ENCODE data around the gene LENEP.
"Not testable (repeated sequence)": the region's sequence is repeated elsewhere in the genome, so short reads cannot be mapped to it uniquely, and the experiment has no call there.

Gene LENEP

GRCh38 chr1:154975409-154976059 is 17.9 kb upstream of the LENEP start:
- no peak for FAIRE-seq

- not testable (repeated sequence) for FAIRE-seq
Measured at GRCh38 chr1:154977762-154978161, 15.6 kb upstream of the LENEP start.

DNA sequence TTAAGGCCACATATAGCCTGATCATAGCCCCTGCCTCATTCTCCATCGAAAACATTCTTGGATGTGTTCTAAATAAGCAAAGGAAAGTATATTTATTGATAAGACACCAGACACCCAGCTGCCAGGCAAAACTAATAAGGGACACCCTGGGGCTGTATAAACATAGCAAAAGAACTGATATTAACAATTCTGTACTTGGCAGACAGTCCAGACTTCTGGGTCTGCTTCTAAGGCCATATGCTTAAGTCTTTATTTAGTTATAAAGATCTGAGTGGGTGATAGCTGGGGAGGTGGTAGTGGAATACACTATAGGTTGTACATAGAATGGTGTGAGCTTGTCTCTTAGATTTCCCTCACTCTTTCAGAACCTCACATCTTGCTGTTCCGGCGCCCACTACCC is 15.0 kb upstream of the LENEP start:
- FAIRE-seq: no peak

DNA sequence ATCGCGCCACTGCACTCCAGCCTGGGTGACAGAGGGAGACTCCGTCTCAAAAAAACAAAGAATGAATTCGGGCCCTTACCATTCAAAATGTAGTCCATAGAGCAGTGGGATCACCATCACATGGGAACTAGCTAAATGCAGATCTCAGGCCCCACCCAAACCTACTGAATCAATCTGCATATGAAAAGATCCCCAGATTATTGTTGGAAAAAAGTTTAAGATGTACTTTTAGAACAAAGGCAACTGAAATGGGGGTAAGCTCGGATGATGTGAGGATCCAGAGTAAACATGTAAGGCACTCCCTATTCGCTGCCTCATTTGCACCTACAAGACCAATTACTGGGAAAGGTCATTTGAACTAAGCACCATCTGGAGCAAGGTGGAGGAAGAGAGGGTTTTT is 11.0 kb upstream of the LENEP start:
- FAIRE-seq: no peak

- peak; percentile 98 for FAIRE-seq
Measured at GRCh38 chr1:154982897-154983648, 10.3 kb upstream of the LENEP start, which contains the start of gene FLAD1. Gene FLAD1, plus strand, starts transcription at chr1:154983344. Its CDS starts 351 bp downstream, at chr1:154983695.

- FAIRE-seq: no peak
Measured at GRCh38 chr1:154983776-154984466, 9.5 kb upstream of the LENEP start.

DNA sequence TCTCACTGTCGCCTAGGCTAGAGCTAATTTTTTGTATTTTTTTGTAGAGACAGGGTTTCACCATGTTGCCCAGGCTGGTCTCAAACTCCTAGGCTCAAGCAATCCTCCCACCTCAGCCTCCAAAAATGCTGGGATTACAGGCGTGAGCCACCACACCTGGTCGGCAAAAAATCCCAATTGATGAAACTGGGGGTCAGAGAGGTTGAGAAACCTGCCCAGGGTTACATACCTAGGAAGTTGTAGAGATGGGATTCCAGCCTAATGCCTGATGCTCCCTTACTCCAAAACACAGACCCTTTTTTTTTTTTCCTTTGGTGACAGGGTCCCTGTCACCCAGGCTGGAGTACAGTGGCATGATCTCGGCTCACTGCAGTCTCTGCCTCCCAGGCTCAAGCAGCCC is 6.7 kb upstream of the LENEP start:
- FAIRE-seq: not testable (repeated sequence)

DNA sequence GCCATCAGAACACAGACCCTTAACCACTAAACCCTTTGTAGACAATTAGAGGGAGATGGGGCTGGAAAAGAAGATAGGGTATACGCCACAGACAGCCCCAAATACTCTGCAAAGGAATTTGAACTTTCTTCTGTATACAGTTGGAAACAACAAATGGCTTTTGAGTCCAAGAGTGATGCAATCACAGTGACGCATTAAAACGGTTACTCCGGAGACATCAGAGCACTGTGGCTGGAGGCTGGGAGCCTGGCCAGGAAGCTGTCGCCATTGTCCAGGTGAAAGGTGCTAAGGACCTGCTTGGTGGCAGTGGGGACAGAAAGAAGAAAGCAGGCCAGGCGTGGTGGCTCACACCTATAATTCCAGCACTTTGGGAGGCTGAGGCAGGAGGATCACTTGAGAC is 6.1 kb upstream of the LENEP start:
- FAIRE-seq: no peak

DNA sequence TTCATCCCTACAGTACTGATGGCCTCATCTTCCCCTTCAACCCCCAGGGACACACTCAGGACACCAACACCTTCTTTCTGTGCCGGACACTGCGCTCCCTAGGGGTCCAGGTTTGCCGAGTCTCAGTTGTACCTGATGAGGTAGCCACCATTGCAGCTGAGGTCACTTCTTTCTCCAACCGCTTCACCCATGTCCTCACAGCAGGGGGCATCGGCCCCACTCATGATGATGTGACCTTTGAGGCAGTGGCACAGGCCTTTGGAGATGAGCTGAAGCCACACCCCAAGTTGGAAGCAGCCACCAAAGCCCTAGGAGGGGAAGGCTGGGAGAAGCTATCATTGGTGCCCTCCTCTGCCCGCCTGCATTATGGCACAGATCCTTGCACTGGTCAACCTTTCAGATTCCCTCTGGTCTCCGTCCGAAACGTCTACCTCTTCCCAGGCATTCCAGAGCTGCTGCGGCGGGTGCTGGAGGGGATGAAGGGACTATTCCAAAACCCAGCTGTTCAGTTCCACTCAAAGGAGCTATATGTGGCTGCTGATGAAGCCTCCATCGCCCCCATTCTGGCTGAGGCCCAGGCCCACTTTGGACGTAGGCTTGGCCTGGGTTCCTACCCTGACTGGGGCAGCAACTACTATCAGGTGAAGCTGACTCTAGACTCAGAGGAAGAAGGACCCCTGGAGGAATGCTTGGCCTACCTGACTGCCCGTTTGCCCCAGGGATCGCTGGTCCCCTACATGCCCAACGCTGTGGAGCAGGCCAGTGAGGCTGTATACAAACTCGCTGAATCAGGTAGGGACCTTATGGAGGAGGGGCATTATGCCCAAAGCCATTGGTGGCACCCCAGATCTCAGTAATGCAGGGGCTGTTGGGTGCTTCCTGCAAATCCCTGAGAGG is 5.1 kb upstream of the LENEP start:
- no peak for FAIRE-seq

GRCh38 chr1:154989195-154989860 is 4.1 kb upstream of the LENEP start:
- FAIRE-seq: no peak

GRCh38 chr1:154990276-154990675 is 3.1 kb upstream of the LENEP start:
- no peak for FAIRE-seq

- FAIRE-seq: no peak
Measured at GRCh38 chr1:154992721-154993571, 440 bp upstream of the LENEP start.

DNA sequence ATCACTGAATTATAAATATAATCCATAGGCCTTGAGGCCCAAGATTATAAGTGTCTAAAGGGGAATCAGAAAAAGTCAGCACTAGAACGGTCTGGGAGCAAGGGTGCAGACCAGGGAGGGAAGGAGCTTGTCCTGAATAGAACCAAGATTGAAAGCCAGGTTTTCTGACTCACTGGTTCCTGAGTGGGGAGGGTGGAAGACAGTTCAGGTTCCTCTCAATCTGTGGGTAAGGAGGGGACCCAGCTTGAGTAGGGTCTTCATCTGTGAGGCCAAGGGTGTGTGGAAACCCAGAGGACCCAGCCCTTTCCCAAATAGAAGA is 842 bp downstream of the LENEP start:
- FAIRE-seq: no peak

DNA sequence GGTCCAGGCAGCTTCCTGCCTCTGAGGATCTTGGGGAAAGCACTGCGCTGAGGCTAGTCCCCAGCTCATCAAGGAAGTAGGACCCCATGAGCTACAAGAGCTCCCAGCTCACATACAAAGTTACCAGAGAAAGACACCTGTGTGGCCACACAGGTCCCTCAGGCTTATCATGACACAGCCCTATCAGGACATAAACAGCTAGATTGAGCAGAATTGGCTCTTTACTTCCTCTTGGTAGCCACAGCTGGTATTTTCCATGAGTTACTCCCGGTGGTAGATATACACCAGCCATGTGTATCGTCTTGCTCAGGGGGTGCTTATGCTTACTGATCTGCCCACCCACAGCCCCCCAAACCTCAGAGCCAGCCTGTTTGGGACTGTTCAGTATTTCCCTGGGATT is 1.2 kb downstream of the LENEP start:
- no peak for FAIRE-seq

- FAIRE-seq: not testable (repeated sequence)
Measured at GRCh38 chr1:154995301-154995983, 2.1 kb downstream of the LENEP start.

DNA sequence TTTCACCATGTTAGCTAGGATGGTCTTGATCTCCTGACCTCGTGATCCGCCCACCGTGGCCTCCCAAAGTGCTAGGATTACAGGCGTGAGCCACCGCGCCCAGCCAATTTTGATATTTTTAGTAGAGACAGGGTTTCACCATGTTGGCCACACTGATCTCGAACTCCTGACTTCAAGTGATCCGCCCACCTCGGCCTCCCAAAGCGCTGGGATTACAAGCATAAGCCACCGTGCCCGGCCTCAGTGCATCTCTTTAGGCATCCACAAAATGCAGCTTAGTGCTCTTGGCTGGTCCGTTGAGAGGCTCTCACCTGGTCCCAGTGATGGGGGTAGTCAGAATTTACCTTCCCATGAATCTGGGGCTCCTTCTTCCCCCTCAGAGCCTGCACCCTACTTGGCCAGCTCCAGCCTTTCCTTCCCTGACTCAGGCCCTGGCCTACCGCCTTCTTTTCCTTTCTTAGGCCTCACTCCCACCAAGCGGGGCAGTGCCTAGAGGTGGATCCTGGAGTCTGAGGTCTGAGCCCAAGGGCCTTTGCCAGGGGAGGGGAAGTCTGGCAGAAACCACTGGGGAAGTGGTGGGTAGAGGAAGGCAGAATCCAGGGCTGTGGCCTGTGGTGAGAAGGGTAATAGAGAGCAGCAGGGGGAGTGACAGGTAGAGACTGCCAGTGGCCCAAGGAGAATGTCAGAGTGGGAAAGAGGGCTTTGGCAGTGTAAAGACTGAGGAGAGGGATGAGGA is 3.7 kb downstream of the LENEP start:
- no peak for FAIRE-seq

DNA sequence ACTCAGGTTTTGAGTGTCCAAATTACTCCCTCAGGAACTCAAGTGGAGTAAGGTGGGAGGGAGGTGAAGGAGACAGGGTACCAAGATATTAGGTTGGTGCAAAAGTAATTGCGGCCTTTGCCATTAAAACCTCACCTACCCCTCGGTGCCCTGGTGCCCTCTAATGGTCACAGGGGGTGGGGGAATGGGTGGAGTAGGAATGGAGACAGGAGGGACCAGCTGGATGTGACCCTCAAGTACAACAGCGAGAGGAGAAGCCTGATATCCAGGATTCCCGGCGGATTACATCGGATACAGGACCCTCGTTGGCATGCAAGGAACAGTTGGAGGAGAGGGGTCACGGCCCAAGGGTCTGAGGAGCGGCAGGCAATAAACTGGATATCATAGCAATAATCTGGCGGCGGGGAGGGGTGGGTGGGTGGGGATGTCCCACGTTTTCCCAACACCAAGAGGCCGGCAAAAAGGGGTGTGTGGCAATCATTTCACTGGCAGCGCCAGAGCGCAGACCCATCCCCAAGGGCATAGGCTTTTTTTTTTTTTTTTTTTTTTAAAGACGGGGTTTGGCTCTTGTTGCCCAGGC is 4.9 kb downstream of the LENEP start:
- no peak for FAIRE-seq

GRCh38 chr1:154998818-154999570 is 5.6 kb downstream of the LENEP start:
- FAIRE-seq: no peak
